A549 (cell line): ENCODE results near the gene GOLT1B. TPM values are rescaled to one million over a fixed set of nuclear protein-coding genes. Genes with fewer than 3 reads are reported as not detected.

Experiments used
- ATAC-seq, 2 experiments: fragments of 200-7000 bp in 1 of 2; fragments of >200 bp in 1 of 2; cut with Nextera tagmentation in 1 of 2; cut with Tn5 transposase in 1 of 2; 3 replicates each; pipeline versions ENCODE4 v1.8.0 to v1.9.1; 2018 to 2020; ENCODE audit warnings: mild to moderate bottlenecking in 1 of 2, moderate library complexity in 1 of 2
- CTCF ChIA-PET: fragments of 300-600 bp; sonication (Branson Sonifier 250); formaldehyde crosslinking; extraction: SDS; loops from one replicate; lab custom pipeline; 2021; ENCODE audit warnings: antibody characterized with exemption, inconsistent platforms; lab: Yijun Ruan, JAX
- POLR2A ChIA-PET: fragments of 350-600 bp; formaldehyde crosslinking; extraction: SDS; loops from one replicate; lab custom pipeline; 2021; ENCODE audit warnings: antibody characterized with exemption, inconsistent platforms; lab: Yijun Ruan, JAX
- DNase-seq, 2 experiments: peaks; one replicate each; pipeline versions ENCODE4 v3.0.0 to v3.0.0-alpha.2; 2011 to 2016; ENCODE audit warnings: low read depth in 1 of 2, low spot score in 1 of 2
- FAIRE-seq: peaks from 2 replicates; lab custom pipeline; 2011; peaks lifted over from hg19 to GRCh38; lab: Jason Lieb, UNC
- H3K27ac ChIP-seq, 2 experiments: fragments of >200 bp; sonication (Bioruptor Twin); formaldehyde crosslinking; 3 replicates each; pipeline ENCODE4 v1.5.1; 2016 to 2017
- H3K4me1 ChIP-seq: fragments of >200 bp; sonication (Bioruptor Twin); formaldehyde crosslinking; 3 replicates; pipeline ENCODE4 v1.6.1; 2016
- H3K4me2 ChIP-seq: fragments of >200 bp; sonication (Bioruptor Twin); formaldehyde crosslinking; 3 replicates; pipeline ENCODE4 v1.6.1; 2016
- H3K4me3 ChIP-seq: fragments of >200 bp; sonication (Bioruptor Twin); formaldehyde crosslinking; 3 replicates; pipeline ENCODE4 v1.5.1; 2016
- H3K9me3 ChIP-seq: fragments of >200 bp; sonication (Bioruptor Twin); formaldehyde crosslinking; 3 replicates; pipeline ENCODE4 v1.6.1; 2016
- BCL3 ChIP-seq: fragments of >200 bp; sonication (Bioruptor Twin); formaldehyde crosslinking; IDR thresholded peaks from 3 replicates; pipeline ENCODE4 v1.6.1; 2016
- BHLHE40 ChIP-seq: IDR thresholded peaks from 2 replicates; pipeline ENCODE4 v1.6.1; 2012; ENCODE audit warnings: low read depth, low read length, inconsistent platforms
- CHD4 ChIP-seq: fragments of 200-600 bp; sonication (generic); IDR thresholded peaks from 2 replicates; pipeline ENCODE4 v1.6.1; 2016; ENCODE audit warnings: antibody characterized with exemption, mild to moderate bottlenecking, borderline replicate concordance
- CTCF ChIP-seq: fragments of >200 bp; sonication (Bioruptor Twin); formaldehyde crosslinking; IDR thresholded peaks from 3 replicates; pipeline ENCODE4 v1.5.1; 2016
- E2F6 ChIP-seq: IDR thresholded peaks from 2 replicates; pipeline ENCODE4 v1.6.1; 2012; ENCODE audit warnings: low read depth, borderline replicate concordance
- EHMT2 ChIP-seq: fragments of 200-600 bp; sonication (generic); IDR thresholded peaks from 2 replicates; pipeline ENCODE4 v1.6.1; 2016; ENCODE audit warnings: antibody characterized with exemption, low read depth, mild to moderate bottlenecking, moderate library complexity
- EP300 ChIP-seq, 2 experiments: fragments of >200 bp; sonication (Bioruptor Twin); formaldehyde crosslinking; IDR thresholded peaks; 2 replicates in 1 of 2; 3 replicates in 1 of 2; pipeline ENCODE4 v1.6.1; 2016 to 2017
- FOSL2 ChIP-seq, 2 experiments: fragments of 450-650 bp in 1 of 2; fragments of >200 bp in 1 of 2; sonication (Bioruptor Twin) in 1 of 2; formaldehyde crosslinking; IDR thresholded peaks; 2 replicates each; pipeline versions ENCODE4 v1.5.0 to v1.6.1; 2016 to 2020; ENCODE audit warnings: mild to moderate bottlenecking in 1 of 2, moderate library complexity in 1 of 2
- FOXS1 ChIP-seq: fragments of 250-450 bp; sonication (Bioruptor Pico); IDR thresholded peaks from 2 replicates; pipeline ENCODE4 v1.5.0; 2020; ENCODE audit warnings: mild to moderate bottlenecking, moderate library complexity
- HDAC2 ChIP-seq: fragments of 200-600 bp; sonication (generic); IDR thresholded peaks from 2 replicates; pipeline ENCODE4 v1.6.1; 2016
- HES2 ChIP-seq: fragments of >200 bp; sonication (Bioruptor Twin); formaldehyde crosslinking; IDR thresholded peaks from 2 replicates; pipeline ENCODE4 v1.6.1; 2016
- HEYL ChIP-seq: fragments of 250-450 bp; sonication (Bioruptor Pico); IDR thresholded peaks from 2 replicates; pipeline ENCODE4 v1.8.0; 2021; ENCODE audit warnings: mild to moderate bottlenecking, moderate library complexity
- HMGXB4 ChIP-seq: fragments of 250-450 bp; sonication (Bioruptor Pico); IDR thresholded peaks from 2 replicates; pipeline ENCODE4 v1.5.0; 2021; ENCODE audit warnings: mild to moderate bottlenecking, moderate library complexity, borderline replicate concordance
- HOXA7 ChIP-seq: fragments of 250-450 bp; sonication (Bioruptor Pico); IDR thresholded peaks from 2 replicates; pipeline ENCODE4 v1.5.0; 2020; ENCODE audit warnings: mild to moderate bottlenecking, moderate library complexity
- JUN ChIP-seq, 2 experiments: fragments of >200 bp; sonication (Bioruptor Twin); formaldehyde crosslinking; IDR thresholded peaks; 2 replicates in 1 of 2; 3 replicates in 1 of 2; pipeline ENCODE4 v1.6.1; 2016 to 2017
- JUNB ChIP-seq: fragments of >200 bp; sonication (Bioruptor Twin); formaldehyde crosslinking; IDR thresholded peaks from 2 replicates; pipeline ENCODE4 v1.6.1; 2016
- KDM1A ChIP-seq: fragments of 200-600 bp; sonication (generic); IDR thresholded peaks from 2 replicates; pipeline ENCODE4 v1.6.1; 2016; ENCODE audit warnings: low read depth, mild to moderate bottlenecking
- MAZ ChIP-seq: fragments of 150-350 bp; IDR thresholded peaks from 2 replicates; pipeline ENCODE4 v1.6.1; 2014; ENCODE audit warnings: antibody characterized with exemption, low read depth, low read length, borderline replicate concordance
- MYC ChIP-seq: IDR thresholded peaks from 2 replicates; pipeline ENCODE4 v1.6.1; 2012; ENCODE audit warnings: mild to moderate bottlenecking, inconsistent platforms, low read length, improper control_type of control experiment, borderline replicate concordance
- POLR2A ChIP-seq: IDR thresholded peaks from 2 replicates; pipeline ENCODE4 v1.6.1; 2012; ENCODE audit warnings: mild to moderate bottlenecking, low read length
- RFX5 ChIP-seq: fragments of 450-650 bp; IDR thresholded peaks from 2 replicates; pipeline ENCODE4 v1.7.1; 2014; ENCODE audit warnings: antibody characterized with exemption, mild to moderate bottlenecking, moderate library complexity
- RNF2 ChIP-seq: fragments of 200-600 bp; sonication (generic); IDR thresholded peaks from 2 replicates; pipeline ENCODE4 v1.6.1; 2016; ENCODE audit warnings: low read depth, mild to moderate bottlenecking, antibody characterized with exemption, moderate library complexity, borderline replicate concordance
- SREBF2 ChIP-seq: fragments of 450-650 bp; IDR thresholded peaks from 2 replicates; pipeline ENCODE4 v1.6.1; 2014; ENCODE audit warnings: mild to moderate bottlenecking, moderate library complexity
- USF2 ChIP-seq: fragments of 450-650 bp; IDR thresholded peaks from 2 replicates; pipeline ENCODE4 v1.6.1; 2014; ENCODE audit warnings: antibody characterized with exemption
- ZC3H11A ChIP-seq: fragments of 450-650 bp; IDR thresholded peaks from 2 replicates; pipeline ENCODE4 v1.6.1; 2014; ENCODE audit warnings: antibody characterized with exemption, mild to moderate bottlenecking
- ZNF302 ChIP-seq: fragments of 250-450 bp; sonication (Bioruptor Pico); IDR thresholded peaks from 2 replicates; pipeline ENCODE4 v1.9.0; 2021; ENCODE audit warnings: inconsistent platforms, mild to moderate bottlenecking, moderate library complexity
- ZSCAN20 ChIP-seq: fragments of 250-450 bp; sonication (Bioruptor Pico); IDR thresholded peaks from 2 replicates; pipeline ENCODE4 v1.8.0; 2022; ENCODE audit warnings: mild to moderate bottlenecking, moderate library complexity
- WGBS: methylation state at CpG from one replicate; pipeline ENCODE4 v1.1.6; 2017; ENCODE audit errors: missing lambda C conversion rate; 5-methylcytosine and 5-hydroxymethylcytosine counted together
- polyA plus RNA-seq, 4 experiments: library from polyadenylated mRNA; depleted of rRNA in 3 of 4; stranded (reverse); fragments of >200 nt; fragmentation: RNase III in 1 of 4; extraction: RNeasy Plus Mini Kit Qiagen cat#74134 plus additional on column Dnase treatment in 1 of 4; gene quantifications; 2 replicates in 3 of 4; 3 replicates in 1 of 4; pipeline ENCODE4 v1.2.3, GENCODE V29; 2011 to 2017

Gene GOLT1B
- polyA plus RNA-seq, 2 of the 4 experiments (the other 2 are of a cell fraction) = 73.4 to 80.4 TPM

- WGBS = 27% methylated on average over 2 of the region's 2 CpGs
- Histone ChIP-seq H3K4me1 (peaks cover 65% of the 10 kb centered on the region), H3K9me3 (no peaks in the 10 kb centered on the region), H3K4me2 (peak overlapping the region; percentile 58)
- no peak for DNase-seq
- peak in 1 of 2 experiments; percentile 38; a peak in 1 of 6 replicates for ATAC-seq
- no peak for TF ChIP-seq MAZ
- no peak for TF ChIP-seq POLR2A
- no peak for TF ChIP-seq MYC
- TF ChIP-seq CTCF = no peak
- TF ChIP-seq JUNB = no peak
- no peak for TF ChIP-seq HEYL (CRISPR knock-in tag)
- TF ChIP-seq FOXS1 (CRISPR knock-in tag) = no peak
- TF ChIP-seq SREBF2 = no peak
- no peak for TF ChIP-seq BCL3
- no peak for TF ChIP-seq HDAC2
- no peak for TF ChIP-seq ZSCAN20 (CRISPR knock-in tag)
- no peak for TF ChIP-seq ZC3H11A
- no peak for TF ChIP-seq KDM1A
- no peak for TF ChIP-seq CHD4
- no peak for TF ChIP-seq RNF2
- no peak for TF ChIP-seq EHMT2
- TF ChIP-seq, all 56 proteins: peak for 0
- peak; percentile 18 for FAIRE-seq
- ChIA-PET CTCF (interaction anchor here (2.0 kb wide), 1 partner anchor 119 kb away, joined by 11 read pairs; no protein-coding TSS in a partner anchor), POLR2A (no interaction called here)
- Histone ChIP-seq H3K27ac (peak overlapping the region; percentile 69 to 78), H3K4me3 (no peak overlapping the region)
These were observed 59.6 kb downstream of the GOLT1B start for GRCh38 chr12:21561158-21561557.

- CTCF ChIA-PET = no interaction called here
- H3K4me2 ChIP-seq = peak overlapping the region; percentile 46
- peaks cover 75% of the 10 kb centered on the region for H3K4me1 ChIP-seq
- 2% methylated on average over 2 of the region's 2 CpGs for WGBS
- DNase-seq = peak in 1 of 2 experiments; percentile 46
- peak overlapping the region; percentile 24 to 78; a peak in 5 of 6 replicates for H3K27ac ChIP-seq
- TF ChIP-seq EP300 (IDR thresholded peaks at IDR 0.05) (peak; percentile 30 to 55; a peak in 1 of 5 replicates), HMGXB4 (CRISPR knock-in tag) (no peak), RFX5 (no peak), ZNF302 (CRISPR knock-in tag) (no peak), EHMT2 (no peak), SREBF2 (no peak), JUN (IDR thresholded peaks at IDR 0.05) (peak in 1 of 2 experiments; percentile 60; a peak in 1 of 5 replicates), BHLHE40 (no peak), USF2 (no peak), HOXA7 (CRISPR knock-in tag) (no peak), HES2 (no peak), JUNB (peak; percentile 73), CTCF (no peak), E2F6 (no peak), FOSL2 (IDR thresholded peaks at IDR 0.05) (no peak), FOSL2 (CRISPR knock-in tag; IDR thresholded peaks at IDR 0.05) (no peak)
- peak in 1 of 2 experiments; percentile 27; a peak in 1 of 6 replicates for ATAC-seq
- no peak for FAIRE-seq
- H3K9me3 ChIP-seq = no peaks in the 10 kb centered on the region
- H3K4me3 ChIP-seq = no peak overlapping the region
- POLR2A ChIA-PET = no interaction called here
These were observed 61.3 kb downstream of the GOLT1B start for GRCh38 chr12:21562859-21563258.
